ENCODE data around the gene CHAD. TPM values are rescaled to one million over a fixed set of nuclear protein-coding genes. Genes with fewer than 3 reads are reported as not detected.
"Not testable (repeated sequence)": the region's sequence is repeated elsewhere in the genome, so short reads cannot be mapped to it uniquely, and the experiment has no call there.

Gene CHAD
- total RNA-seq, 1 experiment from 2014 or later = not detected

- no peak for DNase-seq (ENCODE audit: low read depth)
These were observed 5.2 kb upstream of the CHAD start for GRCh38 chr17:50473901-50474300.

GRCh38 chr17:50472761-50473161, 4.1 kb upstream of the CHAD start:
- DNase-seq (ENCODE audit: low read depth) = not testable (repeated sequence)

GRCh38 chr17:50472286-50472685, 3.6 kb upstream of the CHAD start:
- no peak for DNase-seq (ENCODE audit: low read depth)

GRCh38 chr17:50471009-50471905, 2.6 kb upstream of the CHAD start:
- DNase-seq (ENCODE audit: low read depth) = no peak

GRCh38 chr17:50470426-50470825, 1.7 kb upstream of the CHAD start:
- no peak for DNase-seq (ENCODE audit: low read depth)

- no peak for DNase-seq (ENCODE audit: low read depth)
These were observed 1.1 kb upstream of the CHAD start for GRCh38 chr17:50469671-50470305.

GRCh38 chr17:50469208-50469605, 527 bp upstream of the CHAD start:
- DNase-seq (ENCODE audit: low read depth) = no peak

- DNase-seq (ENCODE audit: low read depth) = no peak
These were observed 801 bp downstream of the CHAD start for GRCh38 chr17:50467855-50468303.

GRCh38 chr17:50467114-50467854, 1.4 kb downstream of the CHAD start:
- DNase-seq (ENCODE audit: low read depth) = no peak

GRCh38 chr17:50466371-50467113, 2.1 kb downstream of the CHAD start:
- DNase-seq (ENCODE audit: low read depth) = no peak

- no peak for DNase-seq (ENCODE audit: low read depth)
These were observed 3.0 kb downstream of the CHAD start for GRCh38 chr17:50465635-50466034.

- DNase-seq (ENCODE audit: low read depth) = no peak
These were observed 3.5 kb downstream of the CHAD start for GRCh38 chr17:50465171-50465570.

- DNase-seq (ENCODE audit: low read depth) = no peak
These were observed 3.9 kb downstream of the CHAD start for GRCh38 chr17:50464736-50465135.

GRCh38 chr17:50464121-50464520, 4.6 kb downstream of the CHAD start:
- no peak for DNase-seq (ENCODE audit: low read depth)

- no peak for DNase-seq (ENCODE audit: low read depth)
These were observed 6.2 kb downstream of the CHAD start for GRCh38 chr17:50462446-50462845.

GRCh38 chr17:50461550-50462132, 7.0 kb downstream of the CHAD start:
- no peak for DNase-seq (ENCODE audit: low read depth)

- DNase-seq (ENCODE audit: low read depth) = no peak
These were observed 7.7 kb downstream of the CHAD start for GRCh38 chr17:50460831-50461526.

GRCh38 chr17:50459756-50460155, 8.9 kb downstream of the CHAD start:
- no peak for DNase-seq (ENCODE audit: low read depth)

- peak; percentile 16 for DNase-seq (ENCODE audit: low read depth)
These were observed 9.7 kb downstream of the CHAD start for GRCh38 chr17:50458701-50459676.
